ENCODE data around the gene FAM236A. TPM values are rescaled to one million over a fixed set of nuclear protein-coding genes. Genes with fewer than 3 reads are reported as not detected.
A peak's percentile ranks its signal among the peaks of the same experiment; 100 is the strongest.
"Not testable (repeated sequence)": the region's sequence is repeated elsewhere in the genome, so short reads cannot be mapped to it uniquely, and the experiment has no call there.

The FAM236A gene
- total and polyA plus RNA-seq, 2 experiments from 2014 or later, result not detected

- not testable (repeated sequence) for H3F3A ChIP-seq (replicated peaks; ENCODE audit: low read depth); H3K4me1 ChIP-seq (ENCODE audit: insufficient read depth); H3K4me1 Mint-ChIP-seq; H3K36me3 Mint-ChIP-seq (ENCODE audit: low read depth); DNase-seq (ENCODE audit: low spot score); H3K9me2 ChIP-seq (ENCODE audit: insufficient read depth); H3K9me3 Mint-ChIP-seq; H3K27me3 Mint-ChIP-seq (ENCODE audit: insufficient read depth, low read depth, poor library complexity); H3K27ac Mint-ChIP-seq; H3K4me2 ChIP-seq; H3K36me3 ChIP-seq (ENCODE audit: insufficient read depth); H3K27ac ChIP-seq (ENCODE audit: low read depth); H3K4me3 Mint-ChIP-seq; H3K79me2 ChIP-seq (replicated peaks; ENCODE audit: insufficient read depth); H3K4me3 ChIP-seq; H3K27me3 ChIP-seq (ENCODE audit: insufficient read depth); H2AFZ ChIP-seq; H4K20me1 ChIP-seq (replicated peaks; ENCODE audit: insufficient read depth)
- peak; percentile 20 for ATAC-seq
These were observed 4.3 kb downstream of the FAM236A start for GRCh38 chrX:72942272-72942671.

- not testable (repeated sequence) for H3F3A ChIP-seq (replicated peaks; ENCODE audit: low read depth); H3K36me3 Mint-ChIP-seq (ENCODE audit: low read depth); H3K27ac ChIP-seq (ENCODE audit: low read depth); H3K4me1 ChIP-seq (ENCODE audit: insufficient read depth); H3K9me3 Mint-ChIP-seq; H3K79me2 ChIP-seq (replicated peaks; ENCODE audit: insufficient read depth); H2AFZ ChIP-seq; H3K4me3 Mint-ChIP-seq; H3K27ac Mint-ChIP-seq; H3K27me3 ChIP-seq (ENCODE audit: insufficient read depth); H3K4me1 Mint-ChIP-seq; DNase-seq (ENCODE audit: low spot score); H3K27me3 Mint-ChIP-seq (ENCODE audit: insufficient read depth, low read depth, poor library complexity); H3K9me2 ChIP-seq (ENCODE audit: insufficient read depth); H3K36me3 ChIP-seq (ENCODE audit: insufficient read depth); H4K20me1 ChIP-seq (replicated peaks; ENCODE audit: insufficient read depth); H3K4me3 ChIP-seq; H3K4me2 ChIP-seq
- ATAC-seq, result peak; percentile 81
These were observed 5.2 kb downstream of the FAM236A start for GRCh38 chrX:72943035-72943818.

- H3K27ac ChIP-seq (ENCODE audit: low read depth), result not testable (repeated sequence)
These were observed 5.8 kb downstream of the FAM236A start, which contains the start of gene DMRTC1 for GRCh38 chrX:72943819-72944169. Gene DMRTC1 (minus strand): TSS chrX:72943837. CDS start chrX:72875694, 68,143 bp downstream.

GRCh38 chrX:72959971-72960370 lies 22.0 kb downstream of the FAM236A start:
- not testable (repeated sequence) for H3K36me3 ChIP-seq (ENCODE audit: insufficient read depth); H3K27me3 Mint-ChIP-seq (ENCODE audit: insufficient read depth, low read depth, poor library complexity); H4K20me1 ChIP-seq (replicated peaks; ENCODE audit: insufficient read depth); H3K27ac Mint-ChIP-seq; H3K27ac ChIP-seq (ENCODE audit: low read depth); H3K4me3 Mint-ChIP-seq; H3K4me1 ChIP-seq (ENCODE audit: insufficient read depth); H3K9me3 Mint-ChIP-seq; H3K9me2 ChIP-seq (ENCODE audit: insufficient read depth); H2AFZ ChIP-seq; DNase-seq (ENCODE audit: low spot score); H3K79me2 ChIP-seq (replicated peaks; ENCODE audit: insufficient read depth); H3K27me3 ChIP-seq (ENCODE audit: insufficient read depth); H3K4me3 ChIP-seq; H3K4me1 Mint-ChIP-seq; H3F3A ChIP-seq (replicated peaks; ENCODE audit: low read depth); H3K4me2 ChIP-seq; H3K36me3 Mint-ChIP-seq (ENCODE audit: low read depth)
- peak; percentile 42 for ATAC-seq

More at GRCh38 chrX:72943819-72944169, 5.8 kb downstream of the FAM236A start, which contains the start of gene DMRTC1:
- not testable (repeated sequence) for H3K4me1 ChIP-seq (ENCODE audit: insufficient read depth); H3K9me3 Mint-ChIP-seq; H3K4me3 Mint-ChIP-seq; H3K27me3 ChIP-seq (ENCODE audit: insufficient read depth); H3K79me2 ChIP-seq (replicated peaks; ENCODE audit: insufficient read depth); H3F3A ChIP-seq (replicated peaks; ENCODE audit: low read depth); H4K20me1 ChIP-seq (replicated peaks; ENCODE audit: insufficient read depth); H3K4me2 ChIP-seq; H3K36me3 ChIP-seq (ENCODE audit: insufficient read depth); H3K4me3 ChIP-seq; H3K36me3 Mint-ChIP-seq (ENCODE audit: low read depth); H2AFZ ChIP-seq; H3K27me3 Mint-ChIP-seq (ENCODE audit: insufficient read depth, low read depth, poor library complexity); DNase-seq (ENCODE audit: low spot score); H3K27ac Mint-ChIP-seq; H3K9me2 ChIP-seq (ENCODE audit: insufficient read depth); H3K4me1 Mint-ChIP-seq
- ATAC-seq, result peak; percentile 90

GRCh38 chrX:72971859-72972258 lies 33.9 kb downstream of the FAM236A start:
- not testable (repeated sequence) for H3K9me3 Mint-ChIP-seq; ATAC-seq; H3K4me3 ChIP-seq; H3K4me1 ChIP-seq (ENCODE audit: insufficient read depth); H2AFZ ChIP-seq; H3K9me2 ChIP-seq (ENCODE audit: insufficient read depth); H3K27me3 Mint-ChIP-seq (ENCODE audit: insufficient read depth, low read depth, poor library complexity); H3K36me3 Mint-ChIP-seq (ENCODE audit: low read depth); H3K27me3 ChIP-seq (ENCODE audit: insufficient read depth); H3K79me2 ChIP-seq (replicated peaks; ENCODE audit: insufficient read depth); H3K36me3 ChIP-seq (ENCODE audit: insufficient read depth); DNase-seq (ENCODE audit: low spot score); H3K4me1 Mint-ChIP-seq; H3K27ac ChIP-seq (ENCODE audit: low read depth); H4K20me1 ChIP-seq (replicated peaks; ENCODE audit: insufficient read depth); H3K27ac Mint-ChIP-seq; H3K4me3 Mint-ChIP-seq; H3F3A ChIP-seq (replicated peaks; ENCODE audit: low read depth); H3K4me2 ChIP-seq

GRCh38 chrX:72974885-72975284 lies 36.9 kb downstream of the FAM236A start:
- not testable (repeated sequence) for H3K27me3 ChIP-seq (ENCODE audit: insufficient read depth); H3K4me3 ChIP-seq; H4K20me1 ChIP-seq (replicated peaks; ENCODE audit: insufficient read depth); H3K27me3 Mint-ChIP-seq (ENCODE audit: insufficient read depth, low read depth, poor library complexity); H3K27ac ChIP-seq (ENCODE audit: low read depth); H3K4me1 ChIP-seq (ENCODE audit: insufficient read depth); H3K9me3 Mint-ChIP-seq; H3K79me2 ChIP-seq (replicated peaks; ENCODE audit: insufficient read depth); H3K36me3 Mint-ChIP-seq (ENCODE audit: low read depth); H3F3A ChIP-seq (replicated peaks; ENCODE audit: low read depth); ATAC-seq; H3K27ac Mint-ChIP-seq; DNase-seq (ENCODE audit: low spot score); H2AFZ ChIP-seq; H3K4me3 Mint-ChIP-seq; H3K36me3 ChIP-seq (ENCODE audit: insufficient read depth); H3K4me2 ChIP-seq; H3K9me2 ChIP-seq (ENCODE audit: insufficient read depth); H3K4me1 Mint-ChIP-seq
